GM19239 (cell line): ENCODE data around the gene NLRP1.

Experiments
- DNase-seq: peaks from one replicate; pipeline ENCODE4 v3.0.0; 2011; ENCODE audit warnings: low spot score; ENCODE audit not compliant: insufficient read length
- FAIRE-seq: peaks from 2 replicates; lab custom pipeline; 2011; peaks lifted over from hg19 to GRCh38; lab: Jason Lieb, UNC

The NLRP1 gene

GRCh38 chr17:5486206-5487124 lies 97.8 kb downstream of the NLRP1 start, which contains the start of gene MIS12:
Gene MIS12, plus strand, starts transcription at chr17:5486566. Its CDS starts 2,297 bp downstream, at chr17:5488863.
- peak; percentile 96 for FAIRE-seq
- DNase-seq = peak; percentile 91

DNA sequence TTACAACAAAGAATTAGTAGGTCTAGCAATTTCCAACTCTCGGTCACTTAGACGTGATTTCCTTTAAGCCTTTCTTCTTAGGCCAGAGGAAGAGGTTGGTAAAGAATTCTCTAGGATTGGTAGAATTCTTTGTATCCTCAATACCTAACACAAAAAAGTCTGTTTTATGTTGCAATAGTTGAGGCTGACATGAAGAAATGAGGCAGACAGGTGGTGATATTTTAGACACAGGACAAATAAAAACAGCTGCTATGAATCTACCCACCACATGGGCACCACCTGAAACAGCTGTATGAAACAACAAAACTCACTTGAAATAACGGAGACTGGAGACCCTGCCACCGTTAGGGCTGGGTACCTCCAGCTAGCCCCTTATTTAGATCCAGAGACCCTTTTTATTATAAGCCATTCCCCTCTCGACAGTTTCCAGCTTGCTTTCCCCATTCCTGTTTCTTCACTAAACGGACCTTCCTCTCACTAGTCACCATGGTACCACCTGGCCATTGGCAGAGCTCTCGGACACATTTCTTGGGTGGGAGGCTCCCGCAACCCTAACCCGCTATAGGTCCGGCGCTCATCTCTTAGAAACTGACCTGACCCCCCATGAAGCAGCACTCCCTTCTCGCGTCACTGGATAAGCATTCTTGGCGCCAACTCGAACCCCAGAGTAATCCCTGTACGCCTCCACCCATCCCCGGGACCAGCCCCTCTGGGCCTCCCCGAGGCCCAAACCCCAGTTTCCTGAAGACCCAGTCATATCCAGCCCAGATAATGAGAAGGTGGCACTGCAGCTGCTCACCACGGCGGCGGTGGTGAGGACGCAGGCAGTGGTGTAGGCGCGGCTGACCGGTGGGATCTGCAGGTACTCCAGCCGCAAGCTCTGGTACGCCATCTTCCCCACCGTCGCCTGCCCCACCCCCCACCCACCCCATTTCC lies 98.8 kb downstream of the NLRP1 start, which contains the start of gene DERL2:
DERL2 (minus strand) TSS at position 909 of the 936 bp plus-strand sequence; CDS start at position 892, 17 bp downstream.
- DNase-seq (no peak), FAIRE-seq (peak; percentile 67)

- DNase-seq (no peak), FAIRE-seq (no peak)
Measured at GRCh38 chr17:5481451-5481850, 102.9 kb downstream of the NLRP1 start.

DNA sequence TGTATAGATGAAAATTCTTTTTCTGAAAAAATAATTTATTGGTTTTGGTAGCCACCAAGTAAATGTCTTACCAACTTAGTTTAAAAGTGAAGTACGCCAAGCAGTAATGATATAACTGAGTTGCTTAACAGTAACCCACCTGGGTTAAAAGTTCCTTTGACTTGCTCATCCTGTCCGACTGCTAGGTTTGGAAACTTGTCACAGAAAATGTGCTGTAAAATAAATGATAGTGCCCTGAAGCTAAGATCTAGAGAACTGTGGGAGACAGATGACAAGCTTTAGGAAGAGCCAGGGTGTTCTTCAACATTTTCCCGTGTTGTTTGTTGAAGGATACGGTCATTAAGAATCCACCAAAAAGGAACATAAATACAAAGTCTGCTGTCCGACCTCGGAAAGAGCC lies 103.3 kb downstream of the NLRP1 start:
- FAIRE-seq (no peak), DNase-seq (no peak)

- FAIRE-seq (no peak), DNase-seq (no peak)
Measured at GRCh38 chr17:5478992-5479391, 105.3 kb downstream of the NLRP1 start.

DNA sequence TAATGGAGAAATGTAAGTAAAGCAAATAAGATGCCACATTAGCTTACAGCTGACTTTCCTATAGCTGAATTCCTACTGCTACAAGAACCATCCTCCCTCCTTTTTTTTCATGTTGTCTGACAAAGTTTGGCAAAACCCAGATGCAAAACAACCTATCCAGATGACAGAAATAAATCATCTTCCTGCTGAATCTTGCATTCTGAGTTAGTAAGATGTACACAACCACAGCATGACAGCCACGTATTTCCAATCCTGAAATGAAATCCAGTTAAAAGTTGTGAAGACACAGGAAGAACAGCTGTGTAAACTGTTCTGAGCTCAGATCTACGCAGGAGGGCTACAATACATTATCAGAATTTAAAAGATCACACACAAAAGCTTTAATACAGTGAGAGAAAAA lies 110.4 kb downstream of the NLRP1 start:
- DNase-seq (no peak), FAIRE-seq (no peak)

GRCh38 chr17:5472511-5472910 lies 111.8 kb downstream of the NLRP1 start:
- FAIRE-seq = no peak
- no peak for DNase-seq

GRCh38 chr17:5468075-5468473 lies 116.2 kb downstream of the NLRP1 start:
- peak; percentile 77 for FAIRE-seq
- no peak for DNase-seq

DNA sequence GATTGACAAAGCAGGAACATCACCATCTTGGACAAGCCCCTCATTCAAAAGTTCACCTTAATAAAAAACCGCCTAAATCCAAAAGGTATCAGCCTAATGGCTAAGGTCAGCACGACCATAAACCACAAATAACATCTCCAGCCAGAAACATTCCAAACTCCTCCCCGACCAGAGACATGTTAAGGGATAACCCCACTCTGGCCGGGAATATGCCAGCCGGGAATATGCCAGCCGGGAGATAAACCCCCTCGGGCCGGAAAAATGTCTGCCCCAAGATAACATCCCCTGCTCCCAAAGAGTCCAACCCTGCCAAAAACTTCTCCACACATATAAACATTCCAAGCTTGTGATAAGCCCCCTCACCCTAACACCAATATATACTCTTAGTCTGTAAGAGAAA lies 116.9 kb downstream of the NLRP1 start:
- FAIRE-seq = peak; percentile 21

DNA sequence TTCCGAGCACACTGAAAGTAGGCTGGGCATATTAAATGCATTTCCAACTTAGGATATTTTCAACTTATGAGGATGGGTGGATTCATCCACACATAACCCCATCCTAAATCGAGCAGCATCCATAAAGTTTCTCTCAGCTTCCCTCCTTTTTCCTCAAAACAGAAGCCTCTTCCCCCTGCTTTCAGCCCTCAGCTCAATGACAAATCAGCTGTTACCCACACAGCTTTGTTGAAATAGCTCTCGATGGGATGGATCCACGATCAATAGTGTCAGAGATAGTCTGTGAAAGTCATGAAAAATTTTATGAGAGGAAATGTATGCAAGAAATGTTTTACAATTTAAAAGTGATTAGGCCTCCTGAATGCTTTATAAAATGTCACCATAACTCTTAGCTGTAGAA lies 118.0 kb downstream of the NLRP1 start:
- DNase-seq (no peak), FAIRE-seq (peak; percentile 23)

More for the DNA sequence above, 116.9 kb downstream of the NLRP1 start:
- no peak for DNase-seq

DNA sequence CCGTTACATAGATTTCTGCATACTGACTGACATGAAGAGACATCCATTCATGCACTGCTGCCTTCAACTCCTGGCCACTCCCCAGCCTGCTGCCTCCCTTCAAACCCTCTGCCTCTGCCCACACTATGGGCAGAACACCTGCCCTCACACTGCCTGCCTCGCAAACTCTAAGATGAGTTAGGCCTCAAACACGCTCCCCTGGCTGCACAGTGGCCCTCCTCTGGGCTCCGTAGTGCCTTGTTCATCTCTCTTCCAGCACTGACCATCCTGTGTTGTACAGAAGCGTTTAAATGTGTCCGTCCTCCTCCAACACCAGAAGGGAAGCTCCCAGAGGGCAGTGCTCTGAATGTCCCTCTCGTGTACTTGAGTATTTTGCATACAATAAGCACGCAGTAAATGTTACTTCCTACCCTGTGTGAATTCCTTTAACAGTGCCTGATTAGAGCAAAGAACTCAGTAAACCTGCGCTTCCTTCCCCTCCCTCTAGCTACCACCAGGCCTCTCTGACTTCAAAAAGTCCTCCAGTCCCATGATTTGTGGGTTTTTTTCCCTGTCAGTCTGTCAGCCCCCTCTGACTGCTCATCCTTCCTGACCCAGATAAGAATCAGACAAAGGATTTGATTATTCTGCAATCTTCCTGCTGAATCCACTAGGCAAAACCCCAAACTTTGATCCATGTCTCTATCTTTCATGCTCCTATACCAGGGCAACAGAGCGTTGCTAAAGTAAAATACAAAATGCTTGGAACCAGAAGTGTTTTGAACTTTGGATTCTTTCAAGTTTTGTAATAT lies 119.4 kb downstream of the NLRP1 start:
- no peak for FAIRE-seq
- DNase-seq = no peak
